Natural killer cell (primary cell): Measurements from ENCODE around the gene PARVB. TPM values are rescaled to one million over a fixed set of nuclear protein-coding genes. Genes with fewer than 3 reads are reported as not detected.

Source experiments
- ATAC-seq, 3 donors: fragments of 150-1000 bp in 2 of 3; fragments of 200-7000 bp in 1 of 3; cut with Tn5 transposase; 1 replicate in 1 of 3; 2 replicates in 2 of 3; pipeline ENCODE4 v1.10.0; 2021; ENCODE audit warnings: mild to moderate bottlenecking in 2 of 3, moderate library complexity in 2 of 3
- DNase-seq, 2 donors: peaks; one replicate each; pipeline versions ENCODE4 v3.0.0 to v3.0.0-alpha.2; 2013 to 2021; ENCODE audit warnings: mixed read lengths in 1 of 2
- H3K27ac ChIP-seq: one replicate; pipeline ENCODE4 v1.5.1; 2013; ENCODE audit warnings: mild to moderate bottlenecking, low read length
- H3K27me3 ChIP-seq: one replicate; pipeline ENCODE4 v1.6.1; 2013; ENCODE audit warnings: low read length; ENCODE audit not compliant: control insufficient read depth, insufficient read depth
- H3K36me3 ChIP-seq: one replicate; pipeline ENCODE4 v1.6.1; 2013; ENCODE audit warnings: low read length; ENCODE audit not compliant: control insufficient read depth, insufficient read depth
- H3K4me1 ChIP-seq: one replicate; pipeline ENCODE4 v1.6.1; 2013; ENCODE audit warnings: low read length; ENCODE audit not compliant: control insufficient read depth, insufficient read depth
- H3K4me3 ChIP-seq: one replicate; pipeline ENCODE4 v1.5.1; 2013; ENCODE audit warnings: low read length
- H3K9me3 ChIP-seq: one replicate; pipeline ENCODE4 v1.6.1; 2013; ENCODE audit warnings: low read length; ENCODE audit not compliant: control insufficient read depth, insufficient read depth
- H3K27ac Mint-ChIP-seq, 2 donors: one replicate each; pipeline ENCODE4 v1.8.0; 2022; ENCODE audit warnings: mild to moderate bottlenecking in 2 of 2, mixed read lengths in 2 of 2, moderate library complexity in 1 of 2
- H3K27me3 Mint-ChIP-seq, 2 donors: one replicate each; pipeline ENCODE4 v1.8.0; 2022; ENCODE audit warnings: low read depth in 2 of 2, mixed read lengths in 2 of 2
- H3K36me3 Mint-ChIP-seq: one replicate; pipeline ENCODE4 v1.8.0; 2022; ENCODE audit warnings: mixed read lengths
- H3K4me1 Mint-ChIP-seq, 2 donors: one replicate each; pipeline ENCODE4 v1.8.0; 2022; ENCODE audit warnings: mixed read lengths in 2 of 2
- H3K4me3 Mint-ChIP-seq: one replicate; pipeline ENCODE4 v1.8.0; 2022; ENCODE audit warnings: mild to moderate bottlenecking, moderate library complexity, mixed read lengths
- H3K9me3 Mint-ChIP-seq, 2 donors: one replicate each; pipeline ENCODE4 v1.8.0; 2022; ENCODE audit warnings: mixed read lengths in 2 of 2
- WGBS: methylation state at CpG from one replicate; pipeline ENCODE4 v1.1.7; 2013; ENCODE audit warnings: missing lambda C conversion rate; ENCODE audit not compliant: insufficient coverage; 5-methylcytosine and 5-hydroxymethylcytosine counted together
- intact Hi-C: fragments of 100-400 bp; cut with micrococcal nuclease; formaldehyde crosslinking; loops from one replicate; pipeline ENCODE4 v1.14.2; 2022
- total RNA-seq, 4 donors: library from RNA; stranded (reverse); fragments of 120-200 nt in 1 of 4; gene quantifications; one replicate each; pipeline versions ENCODE4 v1.2.3 to v1.2.4, GENCODE V29; 2013 to 2022
- TF ChIP-seq, protein P1 (sequence below): fragments of 200-600 bp; IDR thresholded peaks from one replicate; pipeline ENCODE4 v1.8.0; 2022; ENCODE audit warnings: antibody characterized with exemption

The PARVB gene, protein sequence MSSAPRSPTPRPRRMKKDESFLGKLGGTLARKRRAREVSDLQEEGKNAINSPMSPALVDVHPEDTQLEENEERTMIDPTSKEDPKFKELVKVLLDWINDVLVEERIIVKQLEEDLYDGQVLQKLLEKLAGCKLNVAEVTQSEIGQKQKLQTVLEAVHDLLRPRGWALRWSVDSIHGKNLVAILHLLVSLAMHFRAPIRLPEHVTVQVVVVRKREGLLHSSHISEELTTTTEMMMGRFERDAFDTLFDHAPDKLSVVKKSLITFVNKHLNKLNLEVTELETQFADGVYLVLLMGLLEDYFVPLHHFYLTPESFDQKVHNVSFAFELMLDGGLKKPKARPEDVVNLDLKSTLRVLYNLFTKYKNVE
- total RNA-seq = 10 to 100 TPM in 1 of 3 donors, 1 to 10 TPM in 2; 2.9 to 12.5 (median 8.1) TPM
- total RNA-seq (2013) = 21.5 TPM

DNA sequence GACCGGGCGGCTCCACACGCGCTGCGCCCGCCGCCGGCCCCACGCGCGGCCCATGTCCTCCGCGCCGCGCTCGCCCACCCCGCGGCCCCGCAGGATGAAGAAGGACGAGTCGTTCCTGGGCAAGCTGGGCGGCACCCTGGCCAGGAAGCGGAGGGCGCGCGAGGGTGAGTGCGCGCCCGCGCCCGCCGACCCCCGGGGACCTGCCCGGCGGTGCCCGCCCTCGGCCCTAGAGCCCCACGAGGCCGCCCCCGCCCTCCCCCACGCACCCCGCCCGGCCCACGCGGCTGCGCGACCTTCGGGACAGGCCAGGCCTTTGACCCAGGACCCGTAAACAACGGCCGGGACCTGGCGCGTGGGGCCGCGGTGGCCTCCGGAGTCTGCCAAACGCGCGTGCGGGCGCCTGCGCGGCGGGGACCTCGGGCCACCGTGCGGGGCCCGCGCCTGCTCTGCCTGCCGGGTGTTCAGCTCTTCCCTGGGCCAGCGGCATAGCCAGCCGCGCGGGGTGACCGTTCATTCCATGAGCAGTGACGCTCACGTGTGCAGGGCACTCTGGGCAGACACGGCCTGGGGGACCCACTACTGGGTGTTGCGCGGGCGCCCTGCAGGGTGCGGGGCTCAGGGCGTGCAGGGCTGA, at the start of gene PARVB:
Gene PARVB (plus strand): TSS at position 15 of the 634 bp plus-strand sequence. CDS start 38 bp downstream, at position 53.
- Histone ChIP-seq H3K9me3 (no peaks in the 10 kb centered on the region), H3K36me3 (no peaks in the 10 kb centered on the region), H3K4me1 (peaks cover 37% of the 10 kb centered on the region), H3K27ac (peak within 1 kb of the TSS; percentile 78), H3K27me3 (no peaks in the 10 kb centered on the region), H3K4me3 (peak within 1 kb of the TSS; percentile 41)
- H3K27ac Mint-ChIP-seq = peak within 1 kb of the TSS in 1 of 2 donors; percentile 98
- peak within 1 kb of the TSS; percentile 83 for H3K4me3 Mint-ChIP-seq
- H3K27me3 Mint-ChIP-seq = peaks cover 12 to 18% of the 10 kb centered on the region in 2 donors
- ATAC-seq (peak; percentile 1 to 16 (median 8)), DNase-seq (peak in 1 of 2 donors; percentile 48)
- TF ChIP-seq, protein P1, sequence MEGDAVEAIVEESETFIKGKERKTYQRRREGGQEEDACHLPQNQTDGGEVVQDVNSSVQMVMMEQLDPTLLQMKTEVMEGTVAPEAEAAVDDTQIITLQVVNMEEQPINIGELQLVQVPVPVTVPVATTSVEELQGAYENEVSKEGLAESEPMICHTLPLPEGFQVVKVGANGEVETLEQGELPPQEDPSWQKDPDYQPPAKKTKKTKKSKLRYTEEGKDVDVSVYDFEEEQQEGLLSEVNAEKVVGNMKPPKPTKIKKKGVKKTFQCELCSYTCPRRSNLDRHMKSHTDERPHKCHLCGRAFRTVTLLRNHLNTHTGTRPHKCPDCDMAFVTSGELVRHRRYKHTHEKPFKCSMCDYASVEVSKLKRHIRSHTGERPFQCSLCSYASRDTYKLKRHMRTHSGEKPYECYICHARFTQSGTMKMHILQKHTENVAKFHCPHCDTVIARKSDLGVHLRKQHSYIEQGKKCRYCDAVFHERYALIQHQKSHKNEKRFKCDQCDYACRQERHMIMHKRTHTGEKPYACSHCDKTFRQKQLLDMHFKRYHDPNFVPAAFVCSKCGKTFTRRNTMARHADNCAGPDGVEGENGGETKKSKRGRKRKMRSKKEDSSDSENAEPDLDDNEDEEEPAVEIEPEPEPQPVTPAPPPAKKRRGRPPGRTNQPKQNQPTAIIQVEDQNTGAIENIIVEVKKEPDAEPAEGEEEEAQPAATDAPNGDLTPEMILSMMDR = no peak
- no peaks in the 10 kb centered on the region for H3K36me3 Mint-ChIP-seq
- WGBS = under 1% methylated on average over 83 of the region's 83 CpGs
- intact Hi-C loops = no loop called here
- H3K4me1 Mint-ChIP-seq = peaks cover 27 to 30% of the 10 kb centered on the region in 2 donors
- H3K9me3 Mint-ChIP-seq = no peaks in the 10 kb centered on the region

GRCh38 chr22:43975041-43975440, 49.1 kb upstream of the PARVB start:
- intact Hi-C loops = no loop called here
- Mint-ChIP-seq H3K27ac (no peak overlapping the region), H3K9me3 (no peaks in the 10 kb centered on the region), H3K4me1 (peaks cover 0 to 6% of the 10 kb centered on the region in 2 donors), H3K27me3 (no peaks in the 10 kb centered on the region), H3K4me3 (no peak overlapping the region), H3K36me3 (peaks cover 8% of the 10 kb centered on the region)
- peaks cover 73% of the 10 kb centered on the region for H3K36me3 ChIP-seq
- H3K4me1 ChIP-seq = peaks cover 3% of the 10 kb centered on the region
- TF ChIP-seq, protein P1 = no peak
- WGBS = 91% methylated on average over 3 of the region's 4 CpGs
- no peak overlapping the region for H3K4me3 ChIP-seq
- H3K27ac ChIP-seq = no peak overlapping the region
- DNase-seq (no peak), ATAC-seq (no peak)
- H3K9me3 ChIP-seq = no peaks in the 10 kb centered on the region
- H3K27me3 ChIP-seq = no peaks in the 10 kb centered on the region

- Mint-ChIP-seq H3K27ac (no peak overlapping the region), H3K36me3 (peaks cover 8% of the 10 kb centered on the region), H3K4me1 (peaks cover 0 to 3% of the 10 kb centered on the region in 2 donors), H3K27me3 (no peaks in the 10 kb centered on the region), H3K4me3 (no peak overlapping the region), H3K9me3 (no peaks in the 10 kb centered on the region)
- DNase-seq (no peak), ATAC-seq (no peak)
- H3K9me3 ChIP-seq = no peaks in the 10 kb centered on the region
- H3K27ac ChIP-seq = no peak overlapping the region
- WGBS = 94% methylated on average over 19 of the region's 19 CpGs
- TF ChIP-seq, protein P1 = no peak
- H3K27me3 ChIP-seq = no peaks in the 10 kb centered on the region
- peaks cover 85% of the 10 kb centered on the region for H3K36me3 ChIP-seq
- intact Hi-C loops = no loop called here
- H3K4me3 ChIP-seq = no peak overlapping the region
- H3K4me1 ChIP-seq = no peaks in the 10 kb centered on the region
These were observed 47.0 kb upstream of the PARVB start for GRCh38 chr22:43976861-43977795.
